Subcutaneous adipose tissue (tissue), 4 donors: ENCODE results near the gene ST3GAL3. TPM values are rescaled to one million over a fixed set of nuclear protein-coding genes. Genes with fewer than 3 reads are reported as not detected.

ENCODE experiments used
- CTCF ChIP-seq: fragments of 450-650 bp; IDR thresholded peaks from one replicate; pipeline ENCODE4 v1.5.1; 2016; ENCODE audit warnings: low read depth, mild to moderate bottlenecking, control low read depth, antibody characterized with exemption, moderate library complexity
- small RNA-seq: library from RNA; depleted of rRNA; stranded (forward); fragments of <200 nt; gene quantifications from one replicate; pipeline ENCODE3, GENCODE V24; 2016
- total RNA-seq, 4 donors: library from RNA; depleted of rRNA; stranded (reverse); fragments of >200 nt; gene quantifications; one replicate each; pipeline ENCODE4 v1.1.0, GENCODE V29; 2016

Gene ST3GAL3
- total RNA-seq, 4 donors from 2014 or later: 13.1 to 36.7 (median 19.0) TPM

- no peak for TF ChIP-seq CTCF
Observed at GRCh38 chr1:43977376-43978263, 270.3 kb downstream of the ST3GAL3 start.

- no peak for TF ChIP-seq CTCF
Observed at GRCh38 chr1:43978264-43978550, 270.9 kb downstream of the ST3GAL3 start.

DNA sequence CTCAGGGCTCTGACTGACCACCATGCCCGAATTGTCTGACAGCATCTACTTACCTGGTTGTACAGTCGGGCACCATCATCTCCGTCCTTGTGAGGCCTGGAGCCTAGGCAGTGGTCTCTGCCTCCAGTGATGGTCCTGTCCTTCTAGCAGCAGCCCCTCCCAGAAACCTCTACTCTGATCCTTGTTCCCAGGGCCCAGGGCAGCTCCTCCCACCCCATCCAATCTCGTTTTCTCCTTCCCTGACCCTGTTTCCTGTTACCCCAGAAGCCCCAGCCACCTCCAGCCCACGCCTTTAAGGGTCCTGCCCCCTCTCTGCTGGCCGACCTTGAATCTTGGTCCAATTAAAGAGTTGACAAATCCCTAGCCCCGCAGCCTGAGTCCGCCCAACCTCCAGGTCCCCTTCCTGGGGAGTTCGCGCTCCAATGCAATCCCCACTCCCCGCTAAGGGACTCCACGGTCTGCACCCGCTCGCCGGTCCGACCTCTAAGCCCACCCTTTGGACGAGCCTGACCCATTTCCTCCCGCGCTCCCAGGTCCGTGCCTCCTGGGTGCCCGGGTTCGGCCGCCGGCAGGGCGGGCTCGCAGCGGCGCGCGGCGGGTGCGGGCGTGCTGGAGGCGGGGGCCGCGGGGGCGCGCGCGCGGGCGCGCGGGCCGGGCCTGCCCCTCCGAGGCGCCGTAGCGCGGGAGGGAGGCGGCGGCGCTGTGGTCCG, 271.4 kb downstream of the ST3GAL3 start, which contains the start of gene B4GALT2:
B4GALT2 (plus strand) TSS at position 660 of the 710 bp plus-strand sequence. CDS start 1,951 bp downstream, outside the sequence.
- TF ChIP-seq CTCF: no peak

DNA sequence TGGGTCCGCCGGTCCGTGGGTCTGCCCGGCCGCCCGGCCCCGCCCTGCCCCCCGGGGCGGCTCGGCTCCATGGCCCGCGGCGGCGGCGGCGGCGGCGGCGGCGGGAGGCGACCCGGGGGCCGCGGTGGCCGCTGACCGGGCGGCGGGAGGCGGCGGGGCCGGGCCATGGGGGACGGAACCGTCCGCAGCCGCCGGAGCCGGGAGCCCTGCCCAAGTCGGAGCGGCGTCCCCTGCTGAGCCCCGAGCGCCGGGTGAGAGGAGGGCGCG, 271.9 kb downstream of the ST3GAL3 start:
- TF ChIP-seq CTCF: no peak

GRCh38 chr1:43979528-43980254, 272.4 kb downstream of the ST3GAL3 start:
- TF ChIP-seq CTCF: no peak

GRCh38 chr1:43980255-43981134, 273.2 kb downstream of the ST3GAL3 start:
- TF ChIP-seq CTCF: no peak

Small RNAs within 50 kb of the gene (small RNA-seq; reads per million reads assigned to genes)
- gene AL451062.2 (not detected), gene RF00026 (not detected)

Other genes starting within 250 kb of the ST3GAL3 start
- gene PTPRF, start 176.7 kb upstream of the ST3GAL3 start, total RNA-seq: 100 to 1,000 TPM in 3 of 4 donors, 10 to 100 TPM in 1; 99.4 to 416 (median 125) TPM
- 10 to 100 TPM; 24.0 to 35.8 (median 26.4) TPM for gene KDM4A, start 57.4 kb upstream of the ST3GAL3 start, total RNA-seq
- gene ARTN, start 226.3 kb downstream of the ST3GAL3 start, total RNA-seq: under 1 TPM in 2 of 4 donors, not detected in 2; 0.68 to 0.88 TPM
- 10 to 100 TPM; 17.4 to 18.2 (median 17.8) TPM for gene IPO13, start 239.4 kb downstream of the ST3GAL3 start, total RNA-seq